Activated CD4-positive, alpha-beta T cell treated with anti-CD3 and anti-CD28 coated beads for 36 hours (primary cell): ENCODE measurements around the gene METRN. TPM values are rescaled to one million over a fixed set of nuclear protein-coding genes. Genes with fewer than 3 reads are reported as not detected.
A peak's percentile ranks its signal among the peaks of the same experiment; 100 is the strongest.

Source experiments
- ATAC-seq: fragments of 200-7000 bp; cut with Tn5 transposase; one replicate; pipeline ENCODE4 v1.10.0; 2021; ENCODE audit warnings: mild to moderate bottlenecking, moderate library complexity
- CTCF ChIA-PET: fragments of 350-600 bp; sonication (Branson Sonifier 250); formaldehyde crosslinking; loops from one replicate; lab custom pipeline; 2021; ENCODE audit warnings: antibody characterized with exemption; lab: Charles Lee
- POLR2A ChIA-PET: fragments of 350-600 bp; sonication (Branson Sonifier 250); formaldehyde crosslinking; loops from one replicate; lab custom pipeline; 2021; ENCODE audit warnings: antibody characterized with exemption, inconsistent platforms; lab: Charles Lee
- DNase-seq: peaks from one replicate; pipeline ENCODE4 v3.0.0-alpha.2; 2020
- H3K27ac Mint-ChIP-seq: one replicate; pipeline ENCODE4 v1.8.0; 2021; ENCODE audit warnings: mixed read lengths
- H3K27me3 Mint-ChIP-seq: one replicate; pipeline ENCODE4 v1.8.0; 2021; ENCODE audit warnings: mixed read lengths
- H3K36me3 Mint-ChIP-seq: one replicate; pipeline ENCODE4 v1.8.0; 2021; ENCODE audit warnings: low read depth, mixed read lengths
- H3K4me1 Mint-ChIP-seq: one replicate; pipeline ENCODE4 v1.8.0; 2021; ENCODE audit warnings: mixed read lengths
- H3K4me3 Mint-ChIP-seq: one replicate; pipeline ENCODE4 v1.8.0; 2021; ENCODE audit warnings: mild to moderate bottlenecking, moderate library complexity, mixed read lengths
- H3K9me3 Mint-ChIP-seq: one replicate; pipeline ENCODE4 v1.8.0; 2021; ENCODE audit warnings: low read depth, mixed read lengths
- intact Hi-C, 2 experiments: fragments of 100-400 bp; cut with DNase I in 1 of 2; cut with micrococcal nuclease in 1 of 2; formaldehyde crosslinking; loops; one replicate each; pipeline versions ENCODE4 v1.14.2 to v1.15.1; 2022 to 2024; cut with DNase I, micrococcal nuclease
- total RNA-seq, 2 experiments: library from RNA; stranded (reverse); gene quantifications; one replicate each; pipeline ENCODE4 v1.2.3, GENCODE V29; 2021

The METRN gene
- total RNA-seq, 2 experiments from 2014 or later: 11.1 to 13.3 TPM

- Mint-ChIP-seq H3K4me3 (peak overlapping the region; percentile 77), H3K27me3 (no peaks in the 10 kb centered on the region), H3K27ac (no peak overlapping the region), H3K9me3 (no peaks in the 10 kb centered on the region), H3K4me1 (peaks cover 18% of the 10 kb centered on the region), H3K36me3 (no peaks in the 10 kb centered on the region)
- ATAC-seq: no peak
- CTCF ChIA-PET: interaction anchor here (0.6 to 2.1 kb wide), 3 partner anchors 16 to 325 kb away, joined by 3 to 6 read pairs (median 3); no protein-coding TSS in a partner anchor
- no peak for DNase-seq
- POLR2A ChIA-PET: no interaction called here
- intact Hi-C loops: loop anchor here in 1 of 2 experiments (2.0 kb wide), 1 partner anchor 26 kb away; the partner anchor contains the start of gene ANTKMT
These were observed 20.6 kb upstream of the METRN start for GRCh38 chr16:694187-694862.

- POLR2A ChIA-PET: interaction anchor here (0.9 kb wide), 1 partner anchor 13 kb away, joined by 3 read pairs; no protein-coding TSS in a partner anchor
- H3K36me3 Mint-ChIP-seq: no peaks in the 10 kb centered on the region
- ATAC-seq (no peak), DNase-seq (no peak)
- no peaks in the 10 kb centered on the region for H3K9me3 Mint-ChIP-seq
- peaks cover 15% of the 10 kb centered on the region for H3K4me1 Mint-ChIP-seq
- intact Hi-C loops: loop anchor here in 1 of 2 experiments (1.0 to 5.0 kb wide), 6 partner anchors 20 to 457 kb away; partner anchors contain the start of genes ANTKMT, CACNA1H, CHTF18 and METRN
- H3K27me3 Mint-ChIP-seq: no peaks in the 10 kb centered on the region
- peak overlapping the region; percentile 77 for H3K4me3 Mint-ChIP-seq
- no peak overlapping the region for H3K27ac Mint-ChIP-seq
- CTCF ChIA-PET: interaction anchor here (1.0 to 2.1 kb wide), 3 partner anchors 15 to 270 kb away, joined by 3 to 11 read pairs (median 6); no protein-coding TSS in a partner anchor
These were observed 20.0 kb upstream of the METRN start for GRCh38 chr16:694863-695354.

DNA sequence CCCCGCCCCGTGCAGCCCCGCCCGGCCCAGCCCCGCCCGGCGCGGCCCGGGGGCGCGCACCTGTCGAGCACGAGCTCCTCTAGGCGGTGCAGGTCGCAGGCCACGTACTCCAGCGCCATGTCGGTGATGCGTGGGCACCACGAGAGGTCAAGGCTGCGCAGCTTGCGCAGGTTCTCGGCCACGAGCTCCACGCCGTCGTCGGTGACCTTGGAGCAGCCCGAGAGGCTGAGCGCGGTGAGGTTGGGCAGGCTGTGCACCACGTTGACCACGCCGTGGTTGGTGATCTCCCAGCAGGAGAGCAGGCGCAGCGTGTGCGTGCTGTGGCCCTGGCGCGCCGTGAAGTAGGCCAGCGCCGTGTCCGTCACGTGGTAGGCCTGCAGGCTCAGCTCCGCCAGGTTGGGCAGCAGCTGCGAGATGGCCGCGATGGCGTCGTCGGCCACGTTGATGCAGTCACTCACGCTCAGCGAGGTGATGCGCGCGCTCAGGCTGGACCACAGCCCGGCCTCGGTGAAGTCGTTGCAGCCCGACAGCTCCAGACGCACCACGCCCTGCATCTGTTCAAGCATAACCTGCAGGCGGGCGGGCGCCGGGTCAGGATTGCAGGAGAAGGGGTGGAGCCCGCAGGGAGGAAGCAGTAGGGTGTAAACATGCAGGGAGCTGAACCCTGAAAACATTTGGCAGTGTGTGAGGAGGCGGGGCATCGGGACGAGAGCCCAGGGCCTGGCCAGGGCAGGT is 19.4 kb upstream of the METRN start:
- Mint-ChIP-seq H3K27me3 (no peaks in the 10 kb centered on the region), H3K4me3 (peak overlapping the region; percentile 77), H3K36me3 (no peaks in the 10 kb centered on the region), H3K4me1 (peaks cover 13% of the 10 kb centered on the region), H3K27ac (peak overlapping the region; percentile 80), H3K9me3 (no peaks in the 10 kb centered on the region)
- CTCF ChIA-PET: interaction anchor here (1.0 to 2.1 kb wide), 4 partner anchors 15 to 269 kb away, joined by 3 to 11 read pairs (median 5); partner anchors contain the start of gene CIAO3
- POLR2A ChIA-PET: interaction anchor here (0.9 kb wide), 1 partner anchor 12 kb away, joined by 3 read pairs; no protein-coding TSS in a partner anchor
- intact Hi-C loops: loop anchor here in 1 of 2 experiments (1.0 to 5.0 kb wide), 6 partner anchors 20 to 457 kb away; partner anchors contain the start of genes ANTKMT, CACNA1H, CHTF18 and METRN
- ATAC-seq: peak; percentile 82
- peak; percentile 89 for DNase-seq

- intact Hi-C loops: loop anchor here in 1 of 2 experiments (5.0 kb wide), 2 partner anchors 88 to 453 kb away; partner anchors contain the start of genes CACNA1H, CHTF18 and RPUSD1
- Mint-ChIP-seq H3K36me3 (no peaks in the 10 kb centered on the region), H3K4me1 (peaks cover 10% of the 10 kb centered on the region), H3K27me3 (peaks cover 13% of the 10 kb centered on the region), H3K9me3 (no peaks in the 10 kb centered on the region), H3K4me3 (no peak overlapping the region), H3K27ac (no peak overlapping the region)
- DNase-seq (no peak), ATAC-seq (no peak)
- ChIA-PET CTCF (interaction anchor here (0.9 kb wide), 1 partner anchor 26 kb away, joined by 4 read pairs; no protein-coding TSS in a partner anchor), POLR2A (no interaction called here)
These were observed 15.8 kb upstream of the METRN start for GRCh38 chr16:698911-699671.

GRCh38 chr16:700684-701584 is 14.0 kb upstream of the METRN start:
- Mint-ChIP-seq H3K27me3 (peaks cover 14% of the 10 kb centered on the region), H3K4me3 (no peak overlapping the region), H3K4me1 (peaks cover 2% of the 10 kb centered on the region), H3K27ac (no peak overlapping the region), H3K36me3 (no peaks in the 10 kb centered on the region), H3K9me3 (no peaks in the 10 kb centered on the region)
- intact Hi-C loops: no loop called here
- ChIA-PET POLR2A (no interaction called here), CTCF (interaction anchor here (1.0 to 2.7 kb wide), 2 partner anchors 12 to 19 kb away, joined by 3 to 11 read pairs; no protein-coding TSS in a partner anchor)
- DNase-seq: peak; percentile 60
- ATAC-seq: peak; percentile 51

DNA sequence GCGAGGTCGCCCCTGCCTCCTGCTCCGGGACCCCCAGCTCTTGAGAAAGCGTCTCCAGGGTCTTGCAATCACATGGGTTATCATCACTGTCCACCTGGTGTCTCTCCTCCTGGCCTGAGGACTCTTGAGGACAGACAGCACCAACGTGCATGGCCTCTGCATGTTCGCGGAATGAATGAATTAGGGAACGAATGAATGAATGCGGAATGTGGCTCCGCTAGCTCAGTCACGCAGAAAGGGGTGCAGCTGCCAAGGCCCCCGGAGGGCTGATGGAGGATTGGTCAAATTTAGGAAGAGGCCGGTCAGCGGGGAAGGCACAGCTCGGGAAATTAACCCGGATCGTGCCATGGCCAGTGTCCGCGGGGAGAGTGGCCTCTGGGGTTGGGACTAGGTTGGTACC is 12.6 kb upstream of the METRN start:
- ChIA-PET CTCF (interaction anchor here (0.5 to 2.7 kb wide), 3 partner anchors 10 to 67 kb away, joined by 3 to 11 read pairs (median 7); no protein-coding TSS in a partner anchor), POLR2A (no interaction called here)
- intact Hi-C loops: no loop called here
- Mint-ChIP-seq H3K9me3 (no peaks in the 10 kb centered on the region), H3K27ac (no peak overlapping the region), H3K27me3 (peaks cover 27% of the 10 kb centered on the region), H3K36me3 (no peaks in the 10 kb centered on the region), H3K4me1 (no peaks in the 10 kb centered on the region), H3K4me3 (no peak overlapping the region)
- ATAC-seq (no peak), DNase-seq (no peak)

DNA sequence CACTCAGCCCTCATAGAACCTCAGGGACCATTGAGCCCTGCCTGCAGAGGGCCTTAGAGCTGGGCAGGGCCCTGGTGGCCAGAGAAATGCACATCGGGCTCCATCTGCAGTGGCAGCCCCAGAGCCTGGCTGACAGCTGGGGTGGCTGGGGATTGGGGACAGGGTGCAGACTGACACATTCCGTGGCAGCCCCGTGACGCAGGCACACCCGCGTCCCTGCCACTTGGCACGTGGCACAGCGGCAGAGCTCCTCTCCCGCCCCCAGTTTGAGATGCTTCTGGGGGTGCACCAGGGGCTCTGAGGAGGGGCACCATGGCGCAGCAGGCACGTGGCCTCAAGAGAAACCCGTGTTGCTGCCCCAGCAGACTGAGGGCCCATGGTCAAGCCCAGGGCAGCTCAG is 11.5 kb upstream of the METRN start:
- intact Hi-C loops: no loop called here
- ChIA-PET POLR2A (no interaction called here), CTCF (interaction anchor here (1.2 to 2.7 kb wide), 3 partner anchors 9 to 12 kb away, joined by 3 to 11 read pairs (median 4); partner anchors contain the start of gene METRN)
- Mint-ChIP-seq H3K36me3 (no peaks in the 10 kb centered on the region), H3K27ac (no peak overlapping the region), H3K4me3 (no peak overlapping the region), H3K9me3 (no peaks in the 10 kb centered on the region), H3K27me3 (peaks cover 35% of the 10 kb centered on the region), H3K4me1 (no peaks in the 10 kb centered on the region)
- DNase-seq: no peak
- ATAC-seq: no peak

DNA sequence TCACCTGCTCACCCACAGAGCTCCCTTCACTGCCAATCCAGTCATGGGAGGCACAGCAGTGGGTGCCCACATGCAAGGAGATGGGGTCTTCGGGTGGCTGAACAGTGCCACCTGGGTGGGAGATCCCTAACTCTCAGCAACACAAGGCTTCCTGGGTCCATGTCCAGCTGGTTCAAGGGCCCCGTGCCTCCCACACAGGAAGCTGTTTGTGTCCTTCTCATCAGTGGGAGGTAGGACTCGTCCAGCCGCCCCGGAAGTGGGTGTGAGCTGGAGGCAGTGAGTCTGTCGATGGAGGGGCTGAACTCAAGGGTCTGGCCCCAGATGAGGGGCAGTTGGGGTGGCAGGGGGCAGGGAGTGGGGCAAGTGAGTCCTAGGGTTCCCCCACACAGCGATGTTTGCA is 10.9 kb upstream of the METRN start:
- no peak overlapping the region for H3K27ac Mint-ChIP-seq
- POLR2A ChIA-PET: no interaction called here
- DNase-seq (no peak), ATAC-seq (no peak)
- H3K9me3 Mint-ChIP-seq: no peaks in the 10 kb centered on the region
- CTCF ChIA-PET: interaction anchor here (0.7 to 1.4 kb wide), 3 partner anchors 8 to 16 kb away, joined by 3 to 4 read pairs (median 3); partner anchors contain the start of gene METRN
- H3K27me3 Mint-ChIP-seq: peaks cover 39% of the 10 kb centered on the region
- H3K4me1 Mint-ChIP-seq: no peaks in the 10 kb centered on the region
- intact Hi-C loops: no loop called here
- H3K4me3 Mint-ChIP-seq: no peak overlapping the region
- H3K36me3 Mint-ChIP-seq: no peaks in the 10 kb centered on the region

DNA sequence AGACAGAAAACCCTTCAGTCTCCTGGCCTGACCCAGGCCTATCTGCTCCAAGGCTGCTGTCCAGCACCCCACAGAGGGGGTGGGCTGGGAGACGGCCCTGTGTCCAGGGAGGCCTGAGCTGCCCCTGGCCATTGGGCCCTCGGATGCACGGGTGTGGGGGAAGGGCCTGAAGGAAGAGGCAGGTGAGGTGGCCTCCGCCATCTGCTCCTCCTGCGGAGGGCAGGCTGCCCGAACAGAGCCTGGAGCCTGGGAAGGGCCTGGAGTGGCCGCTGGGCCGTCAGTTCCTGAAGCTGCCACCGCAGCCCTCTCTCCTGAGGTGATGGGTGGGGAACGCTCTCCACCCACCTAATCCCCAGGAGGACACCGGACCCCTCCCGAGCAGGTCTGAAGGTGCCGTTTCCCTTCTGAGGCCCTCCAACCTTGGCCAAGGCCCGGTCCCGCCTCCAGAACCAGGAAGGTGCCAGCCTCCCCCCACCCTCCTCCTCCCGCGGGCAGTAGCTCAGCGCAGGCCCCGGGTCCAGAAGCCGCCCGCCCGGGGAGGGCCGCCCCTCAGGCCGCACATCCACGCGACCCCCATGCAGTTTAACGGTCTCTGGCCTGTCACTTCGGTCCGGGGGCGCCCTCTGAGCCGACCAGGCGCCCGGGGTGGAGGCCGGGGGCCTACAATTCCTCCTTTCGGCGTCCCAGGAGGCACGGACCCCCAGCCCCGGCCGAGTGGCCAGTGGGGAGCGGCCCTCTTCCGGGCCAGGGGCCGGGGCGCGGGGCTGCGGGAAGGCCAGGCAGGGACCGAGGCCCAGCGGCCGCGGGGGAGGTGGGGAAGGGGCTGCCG is 10.2 kb upstream of the METRN start:
- POLR2A ChIA-PET: no interaction called here

More for the DNA sequence above, 10.2 kb upstream of the METRN start:
- ATAC-seq (no peak), DNase-seq (no peak)
- peaks cover 46% of the 10 kb centered on the region for H3K27me3 Mint-ChIP-seq
- CTCF ChIA-PET: interaction anchor here (0.7 to 1.4 kb wide), 2 partner anchors 8 to 17 kb away, joined by 3 to 4 read pairs; no protein-coding TSS in a partner anchor
- no peaks in the 10 kb centered on the region for H3K4me1 Mint-ChIP-seq
- no peak overlapping the region for H3K4me3 Mint-ChIP-seq
- no peak overlapping the region for H3K27ac Mint-ChIP-seq
- no peaks in the 10 kb centered on the region for H3K9me3 Mint-ChIP-seq
- intact Hi-C loops: no loop called here
- H3K36me3 Mint-ChIP-seq: no peaks in the 10 kb centered on the region
